Stomach (tissue), 9 donors: ENCODE data around the gene TNFSF13. TPM values are rescaled to one million over a fixed set of nuclear protein-coding genes. Genes with fewer than 3 reads are reported as not detected.

Experiments
- DNase-seq, 2 donors: peaks; one replicate each; pipeline versions ENCODE4 v3.0.0 to v3.0.0-alpha.2; 2013 to 2019
- H3K27ac ChIP-seq, 5 donors: fragments of 200-600 bp in 4 of 5; sonication (generic) in 4 of 5; one replicate each; pipeline ENCODE4 v1.5.1; 2013 to 2019; ENCODE audit warnings: mild to moderate bottlenecking in 1 of 5, moderate library complexity in 1 of 5
- H3K27me3 ChIP-seq, 3 donors: fragments of 200-600 bp; sonication (generic); one replicate each; pipeline ENCODE4 v1.5.1; 2017 to 2019; ENCODE audit warnings: mixed run types in 1 of 3
- H3K36me3 ChIP-seq, 4 donors: fragments of 200-600 bp; sonication (generic); 1 replicate in 3 of 4; 2 replicates in 1 of 4; pipeline ENCODE4 v1.5.1; 2016 to 2019
- H3K4me1 ChIP-seq, 4 donors: fragments of 200-600 bp; sonication (generic); one replicate each; pipeline ENCODE4 v1.5.1; 2016 to 2019
- H3K4me3 ChIP-seq, 4 donors: fragments of 200-600 bp; sonication (generic) in 3 of 4; one replicate each; pipeline ENCODE4 v1.5.1; 2016 to 2019; ENCODE audit warnings: mild to moderate bottlenecking in 1 of 4
- H3K9me3 ChIP-seq, 4 donors: fragments of 200-600 bp; sonication (generic); one replicate each; pipeline ENCODE4 v1.5.1; 2016 to 2019
- EP300 ChIP-seq: sonication (generic); formaldehyde crosslinking; IDR thresholded peaks from one replicate; pipeline ENCODE4 v1.6.1; 2017; ENCODE audit warnings: antibody characterized with exemption
- POLR2A ChIP-seq, 4 donors: fragments of 450-650 bp; IDR thresholded peaks; one replicate each; pipeline ENCODE4 v1.6.1; 2016; ENCODE audit warnings: antibody characterized with exemption in 4 of 4, control low read depth in 2 of 4, mild to moderate bottlenecking in 1 of 4, moderate library complexity in 1 of 4
- POLR2AphosphoS5 ChIP-seq, 3 donors: sonication (generic); formaldehyde crosslinking; IDR thresholded peaks; one replicate each; pipeline ENCODE4 v1.6.1; 2016; ENCODE audit warnings: antibody characterized with exemption in 3 of 3
- WGBS, 5 donors: extraction: QIAGEN DNeasy Blood & Tissue Kit in 3 of 5; methylation state at CpG; one replicate each; pipeline versions ENCODE4 v1.1.5 to v1.1.7; 2013 to 2018; 5-methylcytosine and 5-hydroxymethylcytosine counted together
- intact Hi-C: fragments of 100-400 bp; cut with DNase I; formaldehyde crosslinking; loops from one replicate; pipeline ENCODE4 v1.15.1; 2023; ENCODE audit warnings: low total_unique reads
- polyA plus RNA-seq, 3 donors: library from polyadenylated mRNA; stranded (reverse); fragments of 200-250 nt; gene quantifications; one replicate each; pipeline ENCODE4 v1.2.3, GENCODE V29; 2013
- total RNA-seq, 5 donors: library from RNA; depleted of rRNA; stranded (reverse); fragments of >200 nt; gene quantifications; one replicate each; pipeline versions ENCODE4 v1.1.0 to v1.2.3, GENCODE V29; 2014 to 2016
- TF ChIP-seq, protein P1 (sequence below), 7 experiments: fragments of 450-650 bp in 4 of 7; fragments of 200-600 bp in 3 of 7; sonication (generic) in 3 of 7; IDR thresholded peaks; one replicate each; pipeline ENCODE4 v1.5.1; 2016 to 2019; ENCODE audit warnings: antibody characterized with exemption in 7 of 7, control low read depth in 2 of 7, mild to moderate bottlenecking in 1 of 7
- donor health status: healthy with polysubstance abuse.
- donor health status: Bipolar disorder and iron deficiency.
- donor health status: healthy.

TNFSF13 gene
- total and polyA plus RNA-seq, 8 donors = 15.6 to 55.4 (median 28.0) TPM

- H3K36me3 ChIP-seq = no peaks in the 10 kb centered on the region
- TF ChIP-seq POLR2A (IDR thresholded peaks at IDR 0.05) (no peak), POLR2AphosphoS5 (IDR thresholded peaks at IDR 0.05) (no peak), EP300 (no peak)
- TF ChIP-seq, protein P1, sequence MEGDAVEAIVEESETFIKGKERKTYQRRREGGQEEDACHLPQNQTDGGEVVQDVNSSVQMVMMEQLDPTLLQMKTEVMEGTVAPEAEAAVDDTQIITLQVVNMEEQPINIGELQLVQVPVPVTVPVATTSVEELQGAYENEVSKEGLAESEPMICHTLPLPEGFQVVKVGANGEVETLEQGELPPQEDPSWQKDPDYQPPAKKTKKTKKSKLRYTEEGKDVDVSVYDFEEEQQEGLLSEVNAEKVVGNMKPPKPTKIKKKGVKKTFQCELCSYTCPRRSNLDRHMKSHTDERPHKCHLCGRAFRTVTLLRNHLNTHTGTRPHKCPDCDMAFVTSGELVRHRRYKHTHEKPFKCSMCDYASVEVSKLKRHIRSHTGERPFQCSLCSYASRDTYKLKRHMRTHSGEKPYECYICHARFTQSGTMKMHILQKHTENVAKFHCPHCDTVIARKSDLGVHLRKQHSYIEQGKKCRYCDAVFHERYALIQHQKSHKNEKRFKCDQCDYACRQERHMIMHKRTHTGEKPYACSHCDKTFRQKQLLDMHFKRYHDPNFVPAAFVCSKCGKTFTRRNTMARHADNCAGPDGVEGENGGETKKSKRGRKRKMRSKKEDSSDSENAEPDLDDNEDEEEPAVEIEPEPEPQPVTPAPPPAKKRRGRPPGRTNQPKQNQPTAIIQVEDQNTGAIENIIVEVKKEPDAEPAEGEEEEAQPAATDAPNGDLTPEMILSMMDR (IDR thresholded peaks at IDR 0.05) = no peak
- H3K4me1 ChIP-seq = no peaks in the 10 kb centered on the region
- DNase-seq = no peak
- H3K9me3 ChIP-seq = peaks cover 0 to 15% (median 8%) of the 10 kb centered on the region in 4 donors
- no peak overlapping the region for H3K27ac ChIP-seq
- intact Hi-C loops = no loop called here
- WGBS, 5 donors = 60 to 94% (median 76%) methylated on average over 3 of the region's 3 CpGs
- no peaks in the 10 kb centered on the region for H3K27me3 ChIP-seq
- no peak overlapping the region for H3K4me3 ChIP-seq
Observed at GRCh38 chr17:7538050-7538449, 20.5 kb upstream of the TNFSF13 start.

DNA sequence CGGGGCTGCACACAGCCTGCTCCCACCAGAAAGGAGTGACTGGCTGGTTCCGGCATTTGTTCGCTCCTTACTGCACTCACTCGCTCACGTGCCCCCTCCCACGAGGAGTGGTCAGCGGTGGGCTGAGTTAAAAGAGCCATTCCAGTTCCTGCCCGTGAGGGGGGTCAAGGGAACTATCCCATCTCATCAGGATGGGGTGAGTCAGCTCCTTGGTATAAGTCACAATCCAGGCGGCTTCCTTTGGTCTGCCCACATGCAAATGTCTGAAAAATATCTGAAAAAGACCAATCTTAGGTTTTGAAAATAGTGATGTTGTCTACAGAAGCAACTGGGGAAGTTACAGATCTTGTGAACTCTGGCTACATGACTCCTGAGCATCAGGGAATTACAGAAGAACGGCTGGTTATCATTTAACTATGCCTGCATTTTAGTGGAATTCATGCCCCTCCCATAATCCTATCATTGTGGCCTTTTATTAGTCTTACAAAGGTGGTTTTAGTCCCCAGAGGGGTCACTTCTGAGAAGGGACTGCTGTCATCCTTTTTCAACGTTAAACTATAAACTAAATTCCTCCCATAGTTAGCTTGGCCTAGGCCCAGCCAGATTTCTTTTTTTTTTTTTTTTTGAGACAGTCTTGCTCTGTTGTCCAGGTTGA lies 19.5 kb upstream of the TNFSF13 start:
- intact Hi-C loops = no loop called here
- 72 to 79% (median 77%) methylated on average over 11 of the region's 11 CpGs for WGBS, 5 donors
- no peak overlapping the region for H3K27ac ChIP-seq
- H3K27me3 ChIP-seq = no peaks in the 10 kb centered on the region
- no peak overlapping the region for H3K4me3 ChIP-seq
- H3K9me3 ChIP-seq = peaks cover 0 to 15% (median 8%) of the 10 kb centered on the region in 4 donors
- H3K4me1 ChIP-seq = no peaks in the 10 kb centered on the region
- DNase-seq = no peak
- H3K36me3 ChIP-seq = no peaks in the 10 kb centered on the region
- no peak for TF ChIP-seq POLR2AphosphoS5 (IDR thresholded peaks at IDR 0.05)
- no peak for TF ChIP-seq EP300
- no peak for TF ChIP-seq POLR2A (IDR thresholded peaks at IDR 0.05)
- TF ChIP-seq, protein P1 (IDR thresholded peaks at IDR 0.05) = no peak

DNA sequence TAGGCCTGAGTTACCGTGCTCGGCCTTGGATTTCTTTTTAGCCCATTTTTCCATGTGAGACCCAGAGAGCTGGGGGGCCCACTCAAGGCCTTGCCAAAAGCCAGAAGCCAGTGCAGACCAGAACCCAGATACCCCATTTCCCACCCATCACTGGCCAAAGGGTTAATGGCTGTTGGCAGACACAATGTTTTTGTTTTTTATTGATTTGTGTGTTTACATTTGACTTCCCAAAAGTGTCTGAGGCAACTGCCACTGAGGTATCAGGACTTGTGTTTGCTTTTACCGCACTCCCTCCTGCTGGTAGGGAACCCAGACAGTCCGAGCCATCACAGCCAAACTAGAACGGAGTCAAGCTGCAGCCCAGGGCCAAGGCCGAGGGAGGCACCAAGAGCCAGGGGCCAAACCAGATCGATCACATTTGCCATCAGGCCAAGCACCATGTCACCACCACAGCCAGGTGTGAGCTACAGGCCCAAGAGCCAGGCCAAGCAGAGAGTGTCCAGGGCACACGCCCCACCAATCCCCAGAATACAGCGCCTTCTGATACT lies 17.4 kb upstream of the TNFSF13 start:
- H3K4me1 ChIP-seq = no peaks in the 10 kb centered on the region
- peaks cover 0 to 15% (median 8%) of the 10 kb centered on the region in 4 donors for H3K9me3 ChIP-seq
- H3K4me3 ChIP-seq = no peak overlapping the region
- no peak overlapping the region for H3K27ac ChIP-seq
- no peaks in the 10 kb centered on the region for H3K36me3 ChIP-seq
- DNase-seq = no peak
- 94 to 97% (median 95%) methylated on average over 7 to 9 of the region's 9 CpGs for WGBS, 5 donors
- TF ChIP-seq POLR2A (IDR thresholded peaks at IDR 0.05) (no peak), EP300 (no peak), POLR2AphosphoS5 (IDR thresholded peaks at IDR 0.05) (no peak)
- TF ChIP-seq, protein P1 (IDR thresholded peaks at IDR 0.05) = no peak
- no peaks in the 10 kb centered on the region for H3K27me3 ChIP-seq
- intact Hi-C loops = no loop called here

GRCh38 chr17:7544911-7545310 lies 13.6 kb upstream of the TNFSF13 start:
- no peaks in the 10 kb centered on the region for H3K36me3 ChIP-seq
- H3K27ac ChIP-seq = no peak overlapping the region
- no peak overlapping the region for H3K4me3 ChIP-seq
- no peak for DNase-seq
- TF ChIP-seq POLR2A (IDR thresholded peaks at IDR 0.05) (no peak), EP300 (no peak), POLR2AphosphoS5 (IDR thresholded peaks at IDR 0.05) (no peak)
- TF ChIP-seq, protein P1 (IDR thresholded peaks at IDR 0.05) = no peak
- peaks cover 12 to 21% (median 18%) of the 10 kb centered on the region in 4 donors for H3K4me1 ChIP-seq
- no peaks in the 10 kb centered on the region for H3K27me3 ChIP-seq
- intact Hi-C loops = no loop called here
- H3K9me3 ChIP-seq = no peaks in the 10 kb centered on the region
- 61 to 77% (median 68%) methylated on average over 6 of the region's 6 CpGs for WGBS, 5 donors
